Measurements from ENCODE around the gene ABCA5. TPM values are rescaled to one million over a fixed set of nuclear protein-coding genes. Genes with fewer than 3 reads are reported as not detected.

Gene ABCA5
- total and polyA plus RNA-seq, 2 of the 13 experiments (the other 11 are each of a cell fraction or from before 2014, with no cell fraction given): 9.7 to 10.1 TPM

- no TSS peak for BruUV-seq (replicated peaks)
- intact Hi-C loops (cut with micrococcal nuclease; ENCODE audit: unreplicated experiment): no loop called here
- no peak overlapping the region for H2AFZ ChIP-seq (ENCODE audit: low read length)
- H3K27me3 ChIP-seq (ENCODE audit: control insufficient read depth in 1 of 2, insufficient read depth in 2 of 2, low read length in 2 of 2): no peaks in the 10 kb centered on the region
- in situ Hi-C loops (cut with HindIII; ENCODE audit: extremely low pct_ligation_motif_present, low pct_unique_long_range_greater_than_20kb): no loop called here
- no peaks in the 10 kb centered on the region for H3K36me3 ChIP-seq (replicated peaks in 1 of 2; ENCODE audit: control insufficient read depth in 1 of 2, insufficient read depth in 2 of 2, low read length in 2 of 2)
- ChIA-PET POLR2A (interaction anchor here (1.2 kb wide), 1 partner anchor 59 kb away, joined by 5 read pairs; the partner anchor contains the start of gene ABCA5), CTCF (ENCODE audit: low intra/inter-chr PET ratio, low total read pairs) (no interaction called here)
- no peaks in the 10 kb centered on the region for H3K9me3 ChIP-seq (ENCODE audit: low read length)
- H3K4me1 ChIP-seq (ENCODE audit: insufficient read depth, low read length): peaks cover 29% of the 10 kb centered on the region
- TF ChIP-seq ZNF562 (CRISPR knock-in tag; IDR thresholded peaks at IDR 0.05; ENCODE audit: borderline replicate concordance) (no peak), SKI (IDR thresholded peaks at IDR 0.05; ENCODE audit: partially characterized antibody) (no peak), ARNT2 (CRISPR knock-in tag; IDR thresholded peaks at IDR 0.05; ENCODE audit: low read depth) (no peak), NBN (conservative IDR thresholded peaks at IDR 0.05) (no peak), ASH2L (IDR thresholded peaks at IDR 0.05; ENCODE audit: insufficient read length, low read depth, low read length) (no peak), ZNF687 (CRISPR knock-in tag; IDR thresholded peaks at IDR 0.05) (no peak), MAFK (conservative IDR thresholded peaks at IDR 0.05 in 1 of 2, IDR thresholded peaks at IDR 0.05 in 1 of 2; ENCODE audit: low read length in 2 of 2) (no peak), ZNF883 (CRISPR knock-in tag; IDR thresholded peaks at IDR 0.05; ENCODE audit: not compliant biosample characterization) (no peak), NR2F1 (CRISPR knock-in tag; IDR thresholded peaks at IDR 0.05) (no peak), STAT5B (CRISPR knock-in tag; IDR thresholded peaks at IDR 0.05) (no peak), IKZF4 (CRISPR knock-in tag; IDR thresholded peaks at IDR 0.05; ENCODE audit: borderline replicate concordance, low read depth, not compliant biosample characterization) (no peak), ATF2 (CRISPR knock-in tag; IDR thresholded peaks at IDR 0.05) (no peak), SIX4 (CRISPR knock-in tag; IDR thresholded peaks at IDR 0.05) (no peak), FOXC1 (CRISPR knock-in tag; IDR thresholded peaks at IDR 0.05; ENCODE audit: borderline replicate concordance) (no peak), ZNF260 (CRISPR knock-in tag; IDR thresholded peaks at IDR 0.05; ENCODE audit: borderline replicate concordance, low read depth) (no peak), TRIM24 (CRISPR knock-in tag; IDR thresholded peaks at IDR 0.05) (no peak), ZNF512 (CRISPR knock-in tag; IDR thresholded peaks at IDR 0.05) (no peak), ZSCAN22 (CRISPR knock-in tag; IDR thresholded peaks at IDR 0.05) (no peak)
- H3K79me2 ChIP-seq (ENCODE audit: insufficient read depth, low read length): no peaks in the 10 kb centered on the region
- no peaks in the 10 kb centered on the region for H4K20me1 ChIP-seq (ENCODE audit: insufficient read depth, low read length)
- FAIRE-seq (no peak), ATAC-seq (no peak), DNase-seq (ENCODE audit: low spot score) (no peak)
- H3K27ac ChIP-seq (ENCODE audit: extremely low read length, insufficient read depth, low read length): no peak overlapping the region
- H3K4me2 ChIP-seq (ENCODE audit: low read depth, low read length): no peak overlapping the region
- H3K9ac ChIP-seq (ENCODE audit: insufficient read depth, low read depth, low read length): no peak overlapping the region
- 75% methylated on average over 3 of the region's 3 CpGs for WGBS (ENCODE audit: low lambda C conversion rate)
- no peak overlapping the region for H3K4me3 ChIP-seq (replicated peaks in 1 of 3; ENCODE audit: insufficient read depth in 1 of 3, low read depth in 2 of 3, low read length in 3 of 3)
Measured at GRCh38 chr17:69267219-69267618, 59.7 kb downstream of the ABCA5 start.
